Measurements from ENCODE around the gene ABCA3. TPM values are rescaled to one million over a fixed set of nuclear protein-coding genes. Genes with fewer than 3 reads are reported as not detected.

ABCA3 gene
- polyA plus RNA-seq, 4 donors: 5.0 to 15.4 (median 5.9) TPM

DNA sequence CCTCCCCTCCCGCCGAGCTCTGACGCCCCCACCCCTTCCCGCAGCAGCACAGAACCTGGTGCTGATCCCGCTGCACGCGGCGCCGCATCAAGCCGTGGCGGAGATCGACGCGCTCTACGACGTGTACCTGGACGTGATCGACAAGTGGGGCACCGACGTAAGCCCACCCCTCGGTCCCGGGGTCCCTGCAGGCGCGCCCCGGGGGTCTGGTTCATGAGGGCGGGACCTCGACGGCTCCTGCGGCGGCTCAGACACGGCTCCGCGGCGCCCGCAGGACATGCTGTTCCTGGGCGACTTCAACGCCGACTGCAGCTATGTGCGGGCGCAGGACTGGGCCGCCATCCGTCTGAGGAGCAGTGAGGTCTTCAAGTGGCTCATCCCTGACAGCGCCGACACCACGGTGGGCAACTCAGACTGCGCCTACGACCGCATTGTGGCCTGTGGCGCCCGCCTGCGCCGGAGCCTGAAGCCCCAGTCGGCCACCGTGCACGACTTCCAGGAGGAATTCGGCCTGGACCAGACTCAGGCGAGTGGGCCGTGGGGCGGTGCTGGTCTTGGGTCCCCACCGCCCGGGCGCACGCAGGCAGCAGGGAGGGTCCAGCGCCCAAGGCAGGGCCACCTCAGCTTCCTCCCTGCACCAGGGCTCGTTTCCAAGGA lies 102.9 kb downstream of the ABCA3 start:
- no peak for DNase-seq (ENCODE audit: low read depth in 4 of 4, low spot score in 3 of 4)

DNA sequence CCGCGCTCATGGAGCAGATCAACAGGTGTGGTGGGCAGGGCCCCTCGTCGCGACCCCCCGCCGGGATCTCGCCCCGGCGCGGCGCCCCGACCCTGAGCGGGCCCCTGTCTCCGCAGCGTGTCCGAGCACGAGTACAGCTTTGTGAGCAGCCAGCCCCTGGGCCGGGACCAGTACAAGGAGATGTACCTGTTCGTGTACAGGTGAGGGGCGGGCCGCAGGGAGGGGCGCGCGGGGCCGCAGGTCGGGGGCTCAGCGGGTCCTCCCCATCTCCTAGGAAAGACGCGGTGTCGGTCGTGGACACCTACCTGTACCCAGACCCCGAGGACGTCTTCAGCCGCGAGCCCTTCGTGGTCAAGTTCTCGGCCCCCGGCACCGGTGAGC lies 103.4 kb downstream of the ABCA3 start:
- DNase-seq (ENCODE audit: low read depth in 4 of 4, low spot score in 3 of 4): no peak

GRCh38 chr16:2236337-2237101 lies 104.0 kb downstream of the ABCA3 start, which contains the start of gene DNASE1L2:
DNASE1L2 (plus strand) TSS chr16:2236444; CDS start chr16:2236817, 373 bp downstream.
- no peak for DNase-seq (ENCODE audit: low read depth in 4 of 4, low spot score in 3 of 4)

DNA sequence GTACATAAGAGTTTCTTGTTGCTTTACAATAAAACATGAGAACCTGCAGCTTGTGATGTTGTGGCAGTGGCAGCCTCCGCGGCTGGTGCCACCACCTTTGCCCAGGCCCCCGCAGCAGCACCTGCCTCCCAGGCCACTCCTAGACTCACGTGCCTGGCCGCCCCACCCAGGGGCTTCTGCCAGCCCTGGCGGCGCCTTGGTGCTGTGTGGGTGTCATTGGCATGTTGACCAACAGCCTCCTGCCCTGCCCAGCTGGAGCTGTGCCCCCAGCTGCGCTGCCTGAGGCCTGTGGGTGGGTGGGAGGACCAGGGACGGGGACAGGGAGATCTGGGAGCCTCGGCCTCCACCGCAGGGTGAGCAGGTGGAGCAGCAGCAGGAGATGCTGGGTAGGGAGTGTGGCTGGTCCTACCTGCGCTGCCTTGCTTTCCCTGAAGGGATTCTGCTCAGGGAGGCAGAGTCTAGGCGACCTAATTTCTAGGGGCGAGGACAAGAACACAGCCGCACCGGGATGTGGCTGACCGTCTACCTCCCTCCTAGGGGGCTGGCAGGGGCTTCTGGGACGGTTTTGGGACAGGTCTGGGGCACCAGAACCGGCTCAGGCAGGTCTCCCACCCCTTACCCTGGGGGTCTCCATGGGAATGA lies 104.7 kb downstream of the ABCA3 start:
- no peak for DNase-seq (ENCODE audit: low read depth in 4 of 4, low spot score in 3 of 4)

- no peak for DNase-seq (ENCODE audit: low read depth in 4 of 4, low spot score in 3 of 4)
Measured at GRCh38 chr16:2235234-2235651, 105.3 kb downstream of the ABCA3 start.

- DNase-seq (ENCODE audit: low read depth in 4 of 4, low spot score in 3 of 4): no peak
Measured at GRCh38 chr16:2234813-2235170, 105.7 kb downstream of the ABCA3 start.

- no peak for DNase-seq (ENCODE audit: low read depth in 4 of 4, low spot score in 3 of 4)
Measured at GRCh38 chr16:2233872-2234812, 106.4 kb downstream of the ABCA3 start.

GRCh38 chr16:2233046-2233775 lies 107.3 kb downstream of the ABCA3 start:
- DNase-seq (ENCODE audit: low read depth in 4 of 4, low spot score in 3 of 4): no peak

DNA sequence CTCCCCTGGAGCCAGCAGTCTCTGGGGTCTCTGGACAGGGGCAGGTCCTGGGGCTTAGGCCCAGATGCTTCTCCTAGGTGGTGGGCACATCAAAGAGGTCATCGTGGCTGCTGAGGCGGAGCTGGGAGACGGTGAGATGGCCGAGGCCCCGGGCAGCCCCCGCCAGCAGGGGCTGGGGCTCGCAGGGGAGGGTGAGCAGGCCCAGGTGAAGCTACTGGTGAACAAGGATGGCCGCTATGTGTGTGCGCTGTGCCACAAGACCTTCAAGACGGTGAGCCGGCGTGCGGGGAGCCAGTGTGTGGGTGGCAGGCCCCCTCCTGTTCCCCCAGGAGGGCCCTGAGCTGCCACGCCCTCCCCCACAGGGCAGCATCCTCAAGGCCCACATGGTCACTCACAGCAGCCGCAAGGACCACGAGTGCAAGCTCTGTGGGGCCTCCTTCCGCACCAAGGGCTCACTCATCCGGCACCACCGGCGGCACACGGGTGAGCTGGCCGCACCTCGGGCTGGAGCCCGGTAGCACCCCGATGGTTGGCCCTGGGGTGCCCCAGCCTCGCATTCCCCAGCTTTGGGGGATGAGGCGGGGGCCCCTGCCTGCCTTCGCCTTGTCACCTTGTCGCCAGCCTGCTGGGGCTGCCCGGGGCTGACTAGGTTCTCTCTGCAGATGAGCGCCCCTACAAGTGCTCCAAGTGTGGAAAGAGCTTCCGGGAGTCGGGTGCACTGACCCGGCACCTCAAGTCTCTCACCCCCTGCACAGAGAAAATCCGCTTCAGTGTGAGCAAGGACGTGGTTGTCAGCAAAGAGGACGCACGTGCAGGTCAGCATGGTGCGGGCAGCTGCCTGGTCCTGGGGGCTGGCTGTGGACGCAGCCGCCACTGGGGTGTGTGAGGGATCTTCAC lies 108.2 kb downstream of the ABCA3 start:
- DNase-seq (ENCODE audit: low read depth in 4 of 4, low spot score in 3 of 4): no peak

- no peak for DNase-seq (ENCODE audit: low read depth in 4 of 4, low spot score in 3 of 4)
Measured at GRCh38 chr16:2231016-2231931, 109.3 kb downstream of the ABCA3 start.

GRCh38 chr16:2230376-2230775 lies 110.2 kb downstream of the ABCA3 start:
- DNase-seq (ENCODE audit: low read depth in 4 of 4, low spot score in 3 of 4): no peak

GRCh38 chr16:2229632-2230250 lies 110.8 kb downstream of the ABCA3 start:
- no peak for DNase-seq (ENCODE audit: low read depth in 4 of 4, low spot score in 3 of 4)

- DNase-seq (ENCODE audit: low read depth in 4 of 4, low spot score in 3 of 4): no peak
Measured at GRCh38 chr16:2229091-2229490, 111.4 kb downstream of the ABCA3 start.

DNA sequence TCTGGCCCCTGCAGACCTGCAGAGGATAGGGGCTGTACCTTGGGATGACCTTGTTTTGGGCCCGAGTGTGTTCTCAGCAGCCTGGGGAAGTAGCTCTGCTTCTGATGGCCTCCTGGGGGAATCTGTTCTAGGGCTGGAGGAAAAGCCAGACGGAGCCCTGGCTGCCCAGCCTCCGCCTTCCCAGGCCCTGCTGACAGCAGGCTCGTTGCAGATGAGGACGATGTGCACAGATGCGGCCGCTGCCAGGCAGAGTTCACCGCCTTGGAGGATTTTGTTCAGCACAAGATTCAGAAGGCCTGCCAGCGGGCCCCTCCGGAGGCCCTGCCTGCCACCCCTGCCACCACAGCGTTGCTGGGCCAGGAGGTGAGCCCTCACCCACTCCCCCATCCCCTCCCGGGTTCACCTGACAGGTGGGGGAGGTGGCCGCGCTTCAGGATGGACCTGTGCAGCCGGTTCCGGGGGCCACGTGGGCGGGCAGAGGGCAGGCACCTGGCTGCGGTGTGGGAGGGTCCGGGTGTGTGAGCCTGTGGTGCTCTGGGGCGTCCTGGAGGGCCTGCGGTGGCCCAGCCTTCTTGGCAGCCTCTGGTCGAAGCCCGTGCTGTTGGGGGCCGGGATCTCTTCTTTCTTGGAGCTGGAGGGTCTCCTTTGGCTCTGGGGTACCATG lies 112.2 kb downstream of the ABCA3 start:
- DNase-seq (ENCODE audit: low read depth in 4 of 4, low spot score in 3 of 4): no peak

DNA sequence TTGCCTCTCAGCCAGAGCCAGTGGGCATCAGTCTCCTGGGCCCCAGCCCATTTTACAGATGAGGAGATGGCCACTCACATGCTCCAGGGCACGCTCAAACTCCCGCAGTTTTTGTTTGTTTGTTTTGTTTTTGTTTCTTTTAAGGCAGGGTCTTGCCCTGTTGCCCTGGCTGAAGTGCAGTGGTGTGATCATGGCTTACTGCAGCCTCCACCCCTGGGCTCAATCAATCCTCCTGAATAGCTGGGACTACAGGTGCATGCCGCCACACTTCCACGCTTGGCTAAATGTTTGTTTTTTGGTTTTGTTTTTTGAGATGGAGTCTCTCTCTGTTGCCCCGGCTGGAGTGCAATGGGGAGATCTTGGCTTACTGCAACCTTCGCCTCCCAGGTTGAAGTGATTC lies 113.6 kb downstream of the ABCA3 start:
- DNase-seq (ENCODE audit: low read depth in 4 of 4, low spot score in 3 of 4): no peak

DNA sequence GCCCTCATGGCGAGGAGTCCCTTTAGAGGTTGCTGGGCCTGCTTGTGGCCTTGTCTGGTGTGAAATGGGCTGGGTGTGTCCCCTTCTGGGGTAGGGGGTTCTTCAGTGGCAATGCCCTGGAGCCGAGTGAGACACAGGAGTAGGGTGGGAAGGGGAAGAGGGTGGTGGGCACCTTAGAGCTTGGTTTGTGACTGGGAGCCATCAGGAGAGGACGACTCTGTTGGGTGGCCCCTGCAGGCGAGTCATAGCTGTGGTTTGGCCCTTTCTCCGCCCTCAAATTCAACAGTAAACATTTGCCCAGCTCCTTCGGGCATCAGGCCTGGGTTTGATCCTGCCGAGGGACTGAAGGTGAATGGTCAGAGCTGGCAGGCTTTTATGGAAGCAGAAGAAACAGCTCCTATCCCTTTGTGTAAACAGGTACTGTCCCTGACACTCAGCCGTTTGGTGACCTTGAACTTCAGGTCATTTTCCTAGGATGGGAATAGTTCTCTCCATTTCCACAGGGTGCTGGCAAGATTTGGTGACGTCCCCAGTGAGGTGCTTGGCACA lies 114.2 kb downstream of the ABCA3 start:
- no peak for DNase-seq (ENCODE audit: low read depth in 4 of 4, low spot score in 3 of 4)
